ENCODE results near the gene ACTR6.
"Not testable (repeated sequence)": the region's sequence is repeated elsewhere in the genome, so short reads cannot be mapped to it uniquely, and the experiment has no call there.

The ACTR6 gene

DNA sequence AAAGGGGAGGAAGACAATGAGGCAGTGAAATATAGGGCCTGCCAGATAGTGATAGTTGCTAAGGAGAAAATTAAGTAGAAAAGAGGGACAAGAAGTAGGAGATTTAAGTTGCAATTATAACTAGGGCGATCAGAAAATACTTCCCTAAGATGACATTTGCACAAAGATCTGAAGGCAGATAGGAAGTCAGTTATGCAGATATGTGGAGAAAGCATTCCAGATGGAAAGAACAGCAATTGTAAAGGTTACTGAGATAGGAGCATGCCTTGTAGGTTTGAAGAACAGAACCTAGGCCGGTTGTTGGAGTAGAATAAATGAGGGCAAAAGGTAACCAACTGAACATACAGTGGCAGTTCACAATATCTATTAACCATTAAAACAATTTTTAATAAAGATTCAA, 21.4 kb upstream of the ACTR6 start:
- no peak for DNase-seq (ENCODE audit: low read depth)
- H3K4me3 ChIP-seq (replicated peaks; ENCODE audit: low read depth, low read length), result no peak overlapping the region
- TF ChIP-seq, protein P1, sequence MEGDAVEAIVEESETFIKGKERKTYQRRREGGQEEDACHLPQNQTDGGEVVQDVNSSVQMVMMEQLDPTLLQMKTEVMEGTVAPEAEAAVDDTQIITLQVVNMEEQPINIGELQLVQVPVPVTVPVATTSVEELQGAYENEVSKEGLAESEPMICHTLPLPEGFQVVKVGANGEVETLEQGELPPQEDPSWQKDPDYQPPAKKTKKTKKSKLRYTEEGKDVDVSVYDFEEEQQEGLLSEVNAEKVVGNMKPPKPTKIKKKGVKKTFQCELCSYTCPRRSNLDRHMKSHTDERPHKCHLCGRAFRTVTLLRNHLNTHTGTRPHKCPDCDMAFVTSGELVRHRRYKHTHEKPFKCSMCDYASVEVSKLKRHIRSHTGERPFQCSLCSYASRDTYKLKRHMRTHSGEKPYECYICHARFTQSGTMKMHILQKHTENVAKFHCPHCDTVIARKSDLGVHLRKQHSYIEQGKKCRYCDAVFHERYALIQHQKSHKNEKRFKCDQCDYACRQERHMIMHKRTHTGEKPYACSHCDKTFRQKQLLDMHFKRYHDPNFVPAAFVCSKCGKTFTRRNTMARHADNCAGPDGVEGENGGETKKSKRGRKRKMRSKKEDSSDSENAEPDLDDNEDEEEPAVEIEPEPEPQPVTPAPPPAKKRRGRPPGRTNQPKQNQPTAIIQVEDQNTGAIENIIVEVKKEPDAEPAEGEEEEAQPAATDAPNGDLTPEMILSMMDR (IDR thresholded peaks at IDR 0.05; ENCODE audit: low read length, missing control alignments), result no peak

DNA sequence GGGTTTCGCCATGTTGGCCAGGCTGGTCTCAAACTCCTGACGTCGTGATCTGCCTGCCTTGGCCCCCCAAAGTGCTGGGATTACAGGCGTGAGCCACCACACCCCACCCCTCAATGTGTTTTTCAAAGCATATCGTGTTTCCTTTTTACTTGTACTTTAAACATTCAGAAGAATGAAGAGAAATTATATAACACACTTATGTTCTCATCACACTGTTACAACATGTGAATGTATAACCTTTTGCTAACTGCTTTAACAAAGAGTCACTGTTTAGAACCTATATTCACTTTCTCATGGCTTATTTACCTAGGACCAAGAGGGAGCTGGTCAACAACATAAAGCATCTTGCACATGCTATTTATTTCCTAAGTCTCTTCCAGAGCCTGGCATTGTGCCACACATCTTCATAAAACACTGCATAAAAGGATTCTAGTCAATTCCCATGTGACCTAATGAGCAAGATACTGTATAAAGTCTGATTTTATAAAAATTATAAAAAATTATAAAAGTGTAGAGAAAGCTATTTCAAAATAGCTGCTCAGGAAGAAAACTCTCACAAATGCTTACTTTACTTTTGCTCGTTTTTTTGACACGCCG, 16.0 kb upstream of the ACTR6 start:
- TF ChIP-seq, protein P1 (IDR thresholded peaks at IDR 0.05; ENCODE audit: low read length, missing control alignments), result no peak
- peak; percentile 25 for DNase-seq (ENCODE audit: low read depth)
- H3K4me3 ChIP-seq (replicated peaks; ENCODE audit: low read depth, low read length), result no peak overlapping the region

DNA sequence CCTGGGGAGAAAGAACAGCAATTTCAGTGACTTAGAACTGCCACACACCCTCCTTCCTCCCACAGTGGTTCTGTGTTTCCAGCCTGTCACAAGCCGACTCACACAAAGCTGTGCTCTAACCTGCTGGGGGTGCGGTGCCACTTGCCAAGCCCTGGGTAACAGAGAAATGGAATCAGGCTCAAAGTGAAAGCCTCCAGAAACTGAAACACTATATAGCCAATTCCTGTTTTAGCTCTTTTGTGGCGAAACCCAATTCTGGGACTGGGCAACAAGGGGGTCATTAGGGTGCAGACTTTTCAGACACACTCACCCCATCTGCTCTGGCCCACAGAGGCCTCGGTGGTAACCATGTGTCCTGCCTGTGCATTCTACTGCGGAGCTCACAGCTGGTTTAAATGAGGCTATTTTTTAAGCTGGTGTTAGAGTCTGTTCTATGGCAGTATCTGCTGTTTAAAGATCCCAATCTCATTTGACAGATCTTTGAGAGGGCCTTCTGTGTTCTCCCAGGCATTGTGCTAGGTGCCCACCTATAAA, 15.2 kb upstream of the ACTR6 start:
- DNase-seq (ENCODE audit: low read depth), result no peak
- TF ChIP-seq, protein P1 (IDR thresholded peaks at IDR 0.05; ENCODE audit: low read length, missing control alignments), result no peak
- H3K4me3 ChIP-seq (replicated peaks; ENCODE audit: low read depth, low read length), result no peak overlapping the region

DNA sequence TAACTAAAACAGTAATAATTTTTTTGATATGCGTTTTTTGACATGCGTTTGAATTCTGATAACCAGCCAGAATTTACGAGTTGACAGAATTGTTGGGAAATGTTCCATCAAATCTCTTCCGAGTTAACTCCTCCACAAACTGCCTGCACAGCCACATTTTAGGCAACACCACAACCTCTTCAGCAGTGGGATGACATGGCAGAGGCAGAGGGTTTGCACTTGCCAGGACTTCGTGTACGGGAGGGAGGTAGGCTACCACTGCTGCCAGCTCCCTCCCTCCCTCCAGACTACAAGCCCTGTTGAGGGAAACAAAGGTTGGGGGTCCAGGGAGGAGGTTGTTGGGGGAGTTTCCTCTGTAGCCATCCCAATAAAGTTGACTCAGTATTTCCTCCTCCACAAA, 14.5 kb upstream of the ACTR6 start:
- TF ChIP-seq, protein P1 (IDR thresholded peaks at IDR 0.05; ENCODE audit: low read length, missing control alignments), result no peak
- DNase-seq (ENCODE audit: low read depth), result peak; percentile 55
- no peak overlapping the region for H3K4me3 ChIP-seq (replicated peaks; ENCODE audit: low read depth, low read length)

DNA sequence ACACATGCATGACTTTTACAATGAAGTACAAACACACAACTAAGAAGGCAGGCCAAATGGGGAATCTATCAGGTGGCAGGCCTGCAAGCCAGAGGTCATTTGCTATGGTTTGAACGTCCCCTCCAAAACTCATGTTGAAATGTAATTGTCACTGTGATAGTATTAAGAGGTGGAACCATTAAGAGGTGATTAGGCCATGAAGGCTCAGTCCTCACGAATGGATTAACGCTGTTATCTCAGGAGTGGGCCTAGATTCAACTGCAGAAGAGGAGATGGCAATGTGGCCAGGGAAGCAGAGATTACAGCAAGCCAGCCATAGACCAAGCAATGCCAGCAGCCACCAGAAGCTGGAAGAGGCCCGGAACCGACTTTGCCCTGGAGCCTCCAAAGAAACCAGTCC, 13.5 kb upstream of the ACTR6 start:
- no peak for DNase-seq (ENCODE audit: low read depth)
- TF ChIP-seq, protein P1 (IDR thresholded peaks at IDR 0.05; ENCODE audit: low read length, missing control alignments), result no peak
- no peak overlapping the region for H3K4me3 ChIP-seq (replicated peaks; ENCODE audit: low read depth, low read length)

DNA sequence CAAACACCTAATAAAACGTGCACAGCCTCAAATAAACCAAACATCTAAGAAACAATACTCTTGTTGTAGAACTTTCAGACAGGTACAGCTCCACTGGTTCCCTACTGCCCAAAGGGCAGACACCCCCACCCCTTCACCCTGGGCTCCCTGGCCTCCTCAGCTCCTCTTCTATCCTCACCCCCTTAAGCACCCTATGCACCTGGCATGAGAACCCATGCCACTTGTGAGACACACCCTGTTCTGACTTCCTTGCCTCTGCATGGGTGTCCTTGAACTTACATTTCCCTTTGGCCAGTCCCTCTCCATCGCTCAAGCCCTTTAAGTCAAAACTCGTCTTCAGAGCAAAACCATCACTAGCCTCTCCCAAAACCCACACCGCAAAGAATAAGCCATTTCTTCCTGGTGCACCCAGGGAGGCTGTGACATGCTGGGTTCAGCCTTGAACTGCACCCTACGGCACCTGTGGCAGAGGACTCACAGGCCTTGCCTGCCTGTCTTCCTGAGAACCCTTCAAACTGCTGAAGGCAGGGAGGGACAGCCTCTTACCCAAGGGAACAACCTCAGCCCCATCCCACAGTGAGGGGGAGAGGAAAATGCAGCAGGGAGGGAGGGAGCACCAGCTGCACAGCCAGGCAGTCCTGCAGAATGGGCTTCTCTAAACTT, 12.6 kb upstream of the ACTR6 start:
- TF ChIP-seq, protein P1 (IDR thresholded peaks at IDR 0.05; ENCODE audit: low read length, missing control alignments), result no peak
- no peak for DNase-seq (ENCODE audit: low read depth)
- no peak overlapping the region for H3K4me3 ChIP-seq (replicated peaks; ENCODE audit: low read depth, low read length)

DNA sequence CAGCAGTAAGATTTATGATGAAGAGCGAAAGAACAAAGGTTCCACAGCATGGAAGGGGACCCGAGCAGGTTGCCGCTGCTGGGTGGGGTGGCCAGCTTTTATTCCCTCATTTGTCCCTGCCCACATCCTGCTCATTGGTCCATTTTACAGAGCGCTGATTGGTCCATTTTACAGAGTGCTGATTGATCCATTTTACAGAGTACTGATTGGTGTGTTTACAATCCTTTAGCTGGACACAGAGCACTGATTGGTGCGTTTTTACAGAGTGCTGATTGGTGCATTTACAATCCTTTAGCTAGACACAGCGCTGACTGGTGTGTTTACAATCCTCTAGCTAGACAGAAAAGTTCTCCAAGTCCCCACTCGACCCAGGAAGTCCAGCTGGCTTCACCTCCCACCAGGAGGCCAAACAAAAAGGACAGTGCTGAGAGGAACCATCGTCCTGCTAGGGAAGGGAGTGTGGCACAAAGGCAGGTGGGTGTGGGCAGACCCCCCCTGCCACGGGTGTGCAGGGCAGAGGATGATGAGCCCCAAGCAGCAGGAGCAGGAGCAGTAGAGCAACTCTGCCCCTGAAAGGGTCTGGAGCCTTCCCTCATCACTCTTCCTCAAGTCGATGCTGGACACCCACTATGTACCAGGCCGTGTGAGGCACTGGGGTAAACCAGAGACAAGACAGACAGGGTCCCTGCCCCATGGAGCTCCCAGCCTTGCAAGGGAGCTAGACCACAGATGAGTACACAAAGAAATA, 11.6 kb upstream of the ACTR6 start:
- DNase-seq (ENCODE audit: low read depth); H3K4me3 ChIP-seq (replicated peaks; ENCODE audit: low read depth, low read length): not testable (repeated sequence)

Data from fibroblast of pulmonary artery (primary cell).